K562 (cell line): ENCODE data around the gene CFAP410. TPM values are rescaled to one million over a fixed set of nuclear protein-coding genes. Genes with fewer than 3 reads are reported as not detected.

Source experiments
- ATAC-seq: fragments of 200-7000 bp; cut with Tn5 transposase; 3 replicates; pipeline ENCODE4 v1.9.1; 2020; ENCODE audit warnings: moderate library complexity
- BruUV-seq: library from RNA; stranded (reverse); fragments of 400-500 nt; replicated peaks from 2 replicates; lab custom pipeline; 2021; lab: Mats Ljungman, UMichigan
- CTCF ChIA-PET: fragments of 300-600 bp; formaldehyde crosslinking; extraction: SDS; loops from one replicate; lab custom pipeline; 2021; ENCODE audit warnings: low intra/inter-chr PET ratio; lab: Yijun Ruan, JAX
- POLR2A ChIA-PET: fragments of 300-600, 350-650 bp; sonication (Branson Sonifier 250); formaldehyde crosslinking; extraction: SDS; loops from one replicate; lab custom pipeline; 2021; ENCODE audit warnings: antibody characterized with exemption, inconsistent platforms; lab: Yijun Ruan, JAX
- DNase-seq, 4 experiments: peaks; one replicate each; pipeline versions ENCODE4 v3.0.0 to v3.0.0-alpha.2; 2011 to 2018; ENCODE audit warnings: low spot score in 3 of 4, mixed read lengths in 3 of 4; ENCODE audit errors: extremely low read depth in 1 of 4
- FAIRE-seq: peaks from 2 replicates; lab custom pipeline; 2011; peaks lifted over from hg19 to GRCh38; lab: Jason Lieb, UNC
- H2AFZ ChIP-seq: 2 replicates; pipeline ENCODE4 v1.6.0; 2011; ENCODE audit warnings: low read depth, low read length, control low read depth, inconsistent platforms
- H3K27ac ChIP-seq: fragments of 200-600 bp; 3 replicates; pipeline ENCODE4 v1.8.0; 2011; ENCODE audit warnings: low read depth, mild to moderate bottlenecking, control low read depth, inconsistent platforms, low read length, moderate library complexity, mixed read lengths; ENCODE audit errors: extremely low read depth
- H3K27me3 ChIP-seq, 2 experiments: fragments of 300-600 bp in 1 of 2; 2 replicates in 1 of 2; 3 replicates in 1 of 2; pipeline versions ENCODE4 v1.6.0 to v1.8.0; 2011; ENCODE audit warnings: inconsistent platforms in 2 of 2, low read length in 2 of 2, mild to moderate bottlenecking in 1 of 2, mixed read lengths in 1 of 2, moderate library complexity in 1 of 2; ENCODE audit not compliant: control insufficient read depth in 2 of 2, insufficient read depth in 2 of 2
- H3K36me3 ChIP-seq: fragments of 300-600 bp; 3 replicates; pipeline ENCODE4 v1.8.0; 2011; ENCODE audit warnings: mild to moderate bottlenecking, low read length, inconsistent platforms; ENCODE audit not compliant: control insufficient read depth, insufficient read depth
- H3K4me1 ChIP-seq, 2 experiments: fragments of 200-600 bp in 1 of 2; replicated peaks in 1 of 2; 2 replicates in 1 of 2; 3 replicates in 1 of 2; pipeline versions ENCODE4 v1.5.1 to v1.8.0; 2011; ENCODE audit warnings: inconsistent platforms in 2 of 2, low read length in 2 of 2, mild to moderate bottlenecking in 1 of 2, mixed read lengths in 1 of 2, moderate library complexity in 1 of 2; ENCODE audit not compliant: control insufficient read depth in 2 of 2, insufficient read depth in 2 of 2
- H3K4me2 ChIP-seq: 2 replicates; pipeline ENCODE4 v1.6.1; 2011; ENCODE audit warnings: low read length, control low read depth, inconsistent platforms, mixed read lengths; ENCODE audit not compliant: insufficient read depth
- H3K4me3 ChIP-seq: fragments of 200-600 bp; sonication (generic), shearing (Covaris generic); 2 replicates; pipeline ENCODE4 v1.5.1; 2016; ENCODE audit warnings: control low read depth, inconsistent platforms
- H3K79me2 ChIP-seq: fragments of 200-600 bp; 3 replicates; pipeline ENCODE4 v1.8.0; 2011; ENCODE audit warnings: low read length, inconsistent platforms; ENCODE audit not compliant: control insufficient read depth, insufficient read depth
- H3K9ac ChIP-seq, 2 experiments: 2 replicates each; pipeline versions ENCODE4 v1.6.0 to v1.6.1; 2011; ENCODE audit warnings: low read depth in 2 of 2, low read length in 2 of 2, control low read depth in 1 of 2, inconsistent platforms in 1 of 2, mild to moderate bottlenecking in 1 of 2, mixed read lengths in 1 of 2; ENCODE audit not compliant: insufficient read depth in 1 of 2
- H3K9me1 ChIP-seq: one replicate; pipeline ENCODE4 v1.6.0; 2011; ENCODE audit warnings: inconsistent platforms, mild to moderate bottlenecking, low read length, moderate library complexity; ENCODE audit not compliant: control insufficient read depth, insufficient read depth
- H3K9me3 ChIP-seq: replicated peaks from 2 replicates; pipeline ENCODE4 v1.5.1; 2011; ENCODE audit warnings: low read depth, low read length, inconsistent platforms; ENCODE audit not compliant: control insufficient read depth, insufficient read depth
- H4K20me1 ChIP-seq: replicated peaks from 2 replicates; pipeline ENCODE4 v1.6.1; 2011; ENCODE audit warnings: low read length, inconsistent platforms, mixed read lengths; ENCODE audit not compliant: control insufficient read depth, insufficient read depth
- MAX ChIP-seq: sonication (generic); formaldehyde crosslinking; IDR thresholded peaks from 2 replicates; pipeline ENCODE4 v1.9.0; 2022; ENCODE audit warnings: mild to moderate bottlenecking, missing genetic modification reagents
- RBFOX2 ChIP-seq: fragments of 200-400 bp; formaldehyde crosslinking; IDR thresholded peaks from 2 replicates; pipeline ENCODE4 v1.6.1; 2017; ENCODE audit warnings: low read depth, mild to moderate bottlenecking, low read length, moderate library complexity
- RFX1 ChIP-seq: fragments of 450-650 bp; IDR thresholded peaks from 2 replicates; pipeline ENCODE4 v1.6.1; 2016; ENCODE audit warnings: mild to moderate bottlenecking, moderate library complexity
- TRIM25 ChIP-seq: fragments of 450-650 bp; IDR thresholded peaks from 2 replicates; pipeline ENCODE4 v1.7.0; 2016; ENCODE audit warnings: borderline replicate concordance
- WGBS: fragments of 100-300 bp; shearing (Covaris generic); methylation state at CpG from one replicate; pipeline ENCODE4 v1.1.6; 2016; ENCODE audit warnings: low coverage, mixed read lengths; ENCODE audit not compliant: insufficient coverage; ENCODE audit errors: missing lambda C conversion rate; 5-methylcytosine and 5-hydroxymethylcytosine counted together
- in situ Hi-C: fragments of 300-500 bp; cut with MboI; formaldehyde crosslinking; loops from 4 replicates; pipeline ENCODE4 v1.15.0; 2018; ENCODE audit warnings: inconsistent platforms, mixed read lengths
- intact Hi-C: fragments of 100-400 bp; cut with micrococcal nuclease; formaldehyde crosslinking; loops from 2 replicates; pipeline ENCODE4 v1.14.2; 2022
- polyA plus RNA-seq, 8 experiments: library from polyadenylated mRNA; depleted of rRNA in 4 of 8; stranded (reverse) in 5 of 8; unstranded in 3 of 8; fragments of >200 nt; fragmentation: Nextera tagmentation in 2 of 8; fragmentation: Illumina TruSeq in 1 of 8; extraction: Ambion mirVana in 2 of 8; extraction: Trizol in 1 of 8; gene quantifications; 2 replicates each; pipeline versions ENCODE4 v1.2.1 to v1.2.3, GENCODE V29; 2011 to 2014; ENCODE audit warnings: inconsistent platforms in 1 of 8, missing spikeins in 1 of 8
- total RNA-seq, 7 experiments: library from RNA; depleted of rRNA in 6 of 7; stranded (reverse); fragments of >200 nt in 6 of 7; fragmentation: Illumina TruSeq in 2 of 7; extraction: Trizol in 2 of 7; gene quantifications; 2 replicates each; pipeline versions ENCODE4 v1.2.1 to v1.2.3, GENCODE V29; 2011 to 2021; ENCODE audit warnings: low replicate concordance in 1 of 7
- TF ChIP-seq, protein P1 (sequence below): fragments of 250-450 bp; sonication (Bioruptor Pico); IDR thresholded peaks from 2 replicates; pipeline ENCODE4 v1.8.0; 2021; ENCODE audit warnings: mild to moderate bottlenecking, moderate library complexity

Gene CFAP410
- total and polyA plus RNA-seq, 9 of the 15 experiments (the other 6 are each of a cell fraction or from before 2014, with no cell fraction given): 0.07 to 17.3 (median 2.3) TPM

GRCh38 chr21:44335266-44336059, 3.7 kb downstream of the CFAP410 start:
- no peak overlapping the region for H3K27ac ChIP-seq
- H3K4me3 ChIP-seq: no peak overlapping the region
- CTCF ChIA-PET: no interaction called here
- H3K36me3 ChIP-seq: peaks cover 8% of the 10 kb centered on the region; the same call in 1 of the 3 replicates
- no peak overlapping the region for H2AFZ ChIP-seq
- TF ChIP-seq MAX (CRISPR knock-in tag) (peak; percentile 23; the same call in 1 of the 2 replicates), RBFOX2 (peak; percentile 20; the same call in 1 of the 2 replicates), RFX1 (no peak), TRIM25 (no peak)
- TF ChIP-seq, protein P1, sequence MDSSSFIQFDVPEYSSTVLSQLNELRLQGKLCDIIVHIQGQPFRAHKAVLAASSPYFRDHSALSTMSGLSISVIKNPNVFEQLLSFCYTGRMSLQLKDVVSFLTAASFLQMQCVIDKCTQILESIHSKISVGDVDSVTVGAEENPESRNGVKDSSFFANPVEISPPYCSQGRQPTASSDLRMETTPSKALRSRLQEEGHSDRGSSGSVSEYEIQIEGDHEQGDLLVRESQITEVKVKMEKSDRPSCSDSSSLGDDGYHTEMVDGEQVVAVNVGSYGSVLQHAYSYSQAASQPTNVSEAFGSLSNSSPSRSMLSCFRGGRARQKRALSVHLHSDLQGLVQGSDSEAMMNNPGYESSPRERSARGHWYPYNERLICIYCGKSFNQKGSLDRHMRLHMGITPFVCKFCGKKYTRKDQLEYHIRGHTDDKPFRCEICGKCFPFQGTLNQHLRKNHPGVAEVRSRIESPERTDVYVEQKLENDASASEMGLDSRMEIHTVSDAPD (CRISPR knock-in tag): no peak
- TF ChIP-seq, all 486 proteins: peak for 2
- BruUV-seq: no TSS peak
- peaks cover 6% of the 10 kb centered on the region; the same call in 1 of the 2 replicates for H4K20me1 ChIP-seq
- in situ Hi-C loops (no loop called here), intact Hi-C loops (no loop called here)
- peak overlapping the region in 1 of 2 experiments; percentile 10; a peak in 2 of 4 replicates for H3K9ac ChIP-seq
- DNase-seq (no peak), FAIRE-seq (no peak), ATAC-seq (no peak)
- peaks cover 13 to 59% of the 10 kb centered on the region in 2 experiments; a peak in 4 of 5 replicates for H3K4me1 ChIP-seq
- POLR2A ChIA-PET: interaction anchor here (0.8 to 0.9 kb wide), 2 partner anchors 16 to 21 kb away, joined by 4 to 6 read pairs; no protein-coding TSS in a partner anchor
- no peaks in the 10 kb centered on the region for H3K9me3 ChIP-seq
- 86% methylated on average over 22 of the region's 24 CpGs for WGBS
- no peak overlapping the region for H3K4me2 ChIP-seq
- H3K27me3 ChIP-seq: no peaks in the 10 kb centered on the region
- H3K79me2 ChIP-seq: no peaks in the 10 kb centered on the region
- peaks cover 9% of the 10 kb centered on the region for H3K9me1 ChIP-seq
